ENCODE measurements around the gene VTCN1. TPM values are rescaled to one million over a fixed set of nuclear protein-coding genes. Genes with fewer than 3 reads are reported as not detected.

Gene VTCN1
- total RNA-seq: 62.7 and 286 TPM in 2 replicates

GRCh38 chr1:117210831-117211261 lies at the start of gene VTCN1:
Gene VTCN1 (minus strand): TSS chr1:117210927. CDS start chr1:117210855, 72 bp downstream.

DNA sequence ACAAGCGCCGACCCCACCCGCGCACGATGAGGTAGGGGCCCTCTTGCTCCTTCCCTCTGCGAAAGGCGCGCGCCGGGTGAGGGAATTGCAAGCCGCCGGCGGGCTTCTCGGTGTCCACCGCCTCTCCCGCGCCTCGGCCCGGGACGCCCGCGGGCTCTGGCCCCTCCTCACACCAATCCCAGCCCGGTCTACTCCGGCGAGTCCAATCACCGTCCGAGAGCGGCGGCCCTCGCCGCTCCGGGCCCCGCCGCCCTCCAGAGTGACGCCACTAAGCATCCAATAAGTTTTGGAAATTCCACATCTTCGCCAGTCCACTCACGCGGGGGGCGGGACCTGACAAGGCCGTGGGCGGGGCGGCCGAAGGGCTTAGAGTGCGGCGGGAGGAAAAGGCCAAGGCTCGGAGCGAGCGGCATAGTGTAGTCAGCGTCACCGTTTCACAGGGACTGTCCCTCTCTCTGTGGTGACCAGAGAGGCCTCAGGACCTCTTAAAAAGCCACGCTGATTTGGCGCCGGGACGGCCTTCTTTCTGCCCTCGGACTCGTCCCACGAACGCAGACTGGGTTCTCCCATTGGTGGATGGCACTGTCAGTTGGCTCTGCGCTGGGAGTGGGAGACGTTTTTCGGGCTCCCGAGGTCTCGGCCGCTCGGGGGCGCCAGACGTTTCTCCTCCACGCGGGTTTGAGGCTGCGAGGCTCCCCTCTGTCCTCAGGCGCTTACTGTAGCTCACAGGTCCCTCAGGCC lies 89.0 kb downstream of the VTCN1 start, which contains the start of gene TRIM45:
Gene TRIM45 (minus strand): TSS at position 161 of the 741 bp plus-strand sequence. CDS start 548 bp downstream, outside the sequence.

Small RNAs within 50 kb of the gene (small RNA-seq; reads per million reads assigned to genes)
- gene MIR942 (9.1 reads per million, percentile 94 among the genes with 10 or more reads in this experiment), gene RF00017 (not detected)

Other genes starting within 250 kb of the VTCN1 start
- 1.3 and 1.6 TPM in 2 replicates for gene CD101, start 209.2 kb downstream of the VTCN1 start, total RNA-seq
- gene TTF2, start 150.6 kb downstream of the VTCN1 start, total RNA-seq: 11.8 and 17.9 TPM in 2 replicates
- 8.9 and 16.9 TPM in 2 replicates for gene TRIM45, start 89.2 kb downstream of the VTCN1 start, total RNA-seq
- 71.1 and 71.8 TPM in 2 replicates for gene MAN1A2, start 156.5 kb upstream of the VTCN1 start, total RNA-seq

All from placental epithelial cell (primary cell).